ENCODE measurements around the gene KMT5B. TPM values are rescaled to one million over a fixed set of nuclear protein-coding genes. Genes with fewer than 3 reads are reported as not detected.

Gene KMT5B
- total and polyA plus RNA-seq, 2 of the 13 experiments (the other 11 are each of a cell fraction or from before 2014, with no cell fraction given), result 17.6 to 23.7 TPM

- TF ChIP-seq TFDP2 (CRISPR knock-in tag; IDR thresholded peaks at IDR 0.05) (peak; percentile 75; the same call in 1 of the 2 replicates), DRAP1 (CRISPR knock-in tag; IDR thresholded peaks at IDR 0.05) (peak; percentile 94), ZNF3 (CRISPR knock-in tag; IDR thresholded peaks at IDR 0.05) (no peak), TAF1 (CRISPR knock-in tag; IDR thresholded peaks at IDR 0.05) (peak; percentile 82), RFX3 (CRISPR knock-in tag; IDR thresholded peaks at IDR 0.05) (no peak), DMTF1 (CRISPR knock-in tag; IDR thresholded peaks at IDR 0.05) (no peak), SNAPC4 (CRISPR knock-in tag; IDR thresholded peaks at IDR 0.05) (no peak), SMARCE1 (IDR thresholded peaks at IDR 0.05; ENCODE audit: borderline replicate concordance) (no peak), ZBTB2 (CRISPR knock-in tag; IDR thresholded peaks at IDR 0.05; ENCODE audit: low read depth) (no peak; the same call in 1 of the 2 replicates), ZNF674 (CRISPR knock-in tag; IDR thresholded peaks at IDR 0.05; ENCODE audit: low read depth) (0 out of 2 replicates have a peak, but pooled peaks have one; percentile 11), RXRB (CRISPR knock-in tag; IDR thresholded peaks at IDR 0.05; ENCODE audit: borderline replicate concordance) (peak; percentile 96), ZNF776 (CRISPR knock-in tag; IDR thresholded peaks at IDR 0.05) (no peak), CHD4 (IDR thresholded peaks at IDR 0.05; ENCODE audit: borderline replicate concordance, low read length) (no peak; the same call in none of the 2 replicates)
Observed at GRCh38 chr11:68146704-68147474, 66.2 kb downstream of the KMT5B start (continued).

Measured in HepG2 (cell line).